NCI-H460 (cell line): Measurements from ENCODE around the gene SSBP2. TPM values are rescaled to one million over a fixed set of nuclear protein-coding genes. Genes with fewer than 3 reads are reported as not detected.
A peak's percentile ranks its signal among the peaks of the same experiment; 100 is the strongest.
"Not testable (repeated sequence)": the region's sequence is repeated elsewhere in the genome, so short reads cannot be mapped to it uniquely, and the experiment has no call there.

Experiments
- DNase-seq: peaks from one replicate; pipeline ENCODE4 v3.0.0-alpha.2; 2016; ENCODE audit warnings: low read depth; ENCODE audit errors: extremely low read depth
- total RNA-seq: library from RNA; depleted of rRNA; stranded (reverse); fragments of >200 nt; shearing (Covaris generic); gene quantifications from 2 replicates; pipeline ENCODE4 v1.2.3, GENCODE V29; 2014

SSBP2 gene
- total RNA-seq, 1 experiment from 2014 or later = 12.0 TPM

- no peak for DNase-seq
Observed at GRCh38 chr5:81607693-81608092, 143.2 kb downstream of the SSBP2 start.

- no peak for DNase-seq
Observed at GRCh38 chr5:81606150-81606549, 144.7 kb downstream of the SSBP2 start.

GRCh38 chr5:81605299-81605698 lies 145.6 kb downstream of the SSBP2 start:
- no peak for DNase-seq

GRCh38 chr5:81604193-81604592 lies 146.7 kb downstream of the SSBP2 start:
- no peak for DNase-seq

GRCh38 chr5:81601919-81602318 lies 149.0 kb downstream of the SSBP2 start:
- no peak for DNase-seq

GRCh38 chr5:81592085-81592484 lies 158.8 kb downstream of the SSBP2 start:
- not testable (repeated sequence) for DNase-seq

- no peak for DNase-seq
Observed at GRCh38 chr5:81590498-81591384, 160.2 kb downstream of the SSBP2 start.

GRCh38 chr5:81579262-81579924 lies 171.5 kb downstream of the SSBP2 start:
- DNase-seq = no peak

GRCh38 chr5:81577091-81577490 lies 173.8 kb downstream of the SSBP2 start:
- DNase-seq = no peak

GRCh38 chr5:81575924-81576323 lies 175.0 kb downstream of the SSBP2 start:
- no peak for DNase-seq

GRCh38 chr5:81572201-81572600 lies 178.7 kb downstream of the SSBP2 start:
- DNase-seq = no peak

GRCh38 chr5:81558188-81558587 lies 192.7 kb downstream of the SSBP2 start:
- no peak for DNase-seq

GRCh38 chr5:81556809-81557208 lies 194.1 kb downstream of the SSBP2 start:
- DNase-seq = no peak

GRCh38 chr5:81555865-81556264 lies 195.0 kb downstream of the SSBP2 start:
- DNase-seq = no peak

- no peak for DNase-seq
Observed at GRCh38 chr5:81554647-81555046, 196.2 kb downstream of the SSBP2 start.

- DNase-seq = no peak
Observed at GRCh38 chr5:81553567-81554212, 197.2 kb downstream of the SSBP2 start.

- peak; percentile 8 for DNase-seq
Observed at GRCh38 chr5:81552852-81553566, 197.9 kb downstream of the SSBP2 start.

- no peak for DNase-seq
Observed at GRCh38 chr5:81549123-81549522, 201.8 kb downstream of the SSBP2 start.

GRCh38 chr5:81547001-81547400 lies 203.9 kb downstream of the SSBP2 start:
- no peak for DNase-seq

- DNase-seq = no peak
Observed at GRCh38 chr5:81545911-81546310, 205.0 kb downstream of the SSBP2 start.
